HEK293 (cell line): ENCODE data around the gene BCL11A.
A peak's percentile ranks its signal among the peaks of the same experiment; 100 is the strongest.

Source experiments
- EGR2 ChIP-seq: fragments of 450-650 bp; formaldehyde crosslinking; IDR thresholded peaks from 2 replicates; pipeline ENCODE4 v1.5.1; 2016; ENCODE audit warnings: low read depth, missing biosample characterization, missing genetic modification characterization
- KLF1 ChIP-seq: fragments of 450-650 bp; formaldehyde crosslinking; IDR thresholded peaks from 2 replicates; pipeline ENCODE4 v1.5.1; 2016; ENCODE audit warnings: missing biosample characterization, missing genetic modification characterization
- PBX3 ChIP-seq: sonication (generic); formaldehyde crosslinking; IDR thresholded peaks from 2 replicates; pipeline ENCODE4 v1.8.1; 2022; ENCODE audit warnings: mild to moderate bottlenecking, moderate library complexity, missing genetic modification reagents
- REST ChIP-seq: fragments of 450-650 bp; formaldehyde crosslinking; IDR thresholded peaks from 2 replicates; pipeline ENCODE4 v1.5.1; 2016; ENCODE audit warnings: missing biosample characterization, missing genetic modification characterization
- SCRT2 ChIP-seq: fragments of 450-650 bp; formaldehyde crosslinking; IDR thresholded peaks from 2 replicates; pipeline ENCODE4 v1.5.1; 2016; ENCODE audit warnings: missing biosample characterization, missing genetic modification characterization
- SP3 ChIP-seq: fragments of 450-650 bp; formaldehyde crosslinking; IDR thresholded peaks from 2 replicates; pipeline ENCODE4 v1.5.1; 2016; ENCODE audit warnings: missing biosample characterization, missing genetic modification characterization
- ZBTB1 ChIP-seq: fragments of 450-650 bp; formaldehyde crosslinking; IDR thresholded peaks from 2 replicates; pipeline ENCODE4 v1.5.1; 2016; ENCODE audit warnings: missing biosample characterization, missing genetic modification characterization
- ZBTB48 ChIP-seq: fragments of 450-650 bp; formaldehyde crosslinking; IDR thresholded peaks from 2 replicates; pipeline ENCODE4 v1.5.1; 2016; ENCODE audit warnings: missing biosample characterization, missing genetic modification characterization
- ZIC2 ChIP-seq: fragments of 450-650 bp; formaldehyde crosslinking; IDR thresholded peaks from 2 replicates; pipeline ENCODE4 v1.5.1; 2016; ENCODE audit warnings: missing biosample characterization, missing genetic modification characterization
- ZNF155 ChIP-seq: fragments of 450-650 bp; formaldehyde crosslinking; IDR thresholded peaks from 2 replicates; pipeline ENCODE4 v1.5.1; 2016; ENCODE audit warnings: missing biosample characterization, missing genetic modification characterization
- ZNF174 ChIP-seq: fragments of 450-650 bp; formaldehyde crosslinking; IDR thresholded peaks from 2 replicates; pipeline ENCODE4 v1.5.0; 2017; ENCODE audit warnings: missing biosample characterization, mild to moderate bottlenecking, missing genetic modification characterization
- ZNF184 ChIP-seq: fragments of 450-650 bp; IDR thresholded peaks from 2 replicates; pipeline ENCODE4 v1.5.1; 2018; ENCODE audit warnings: missing biosample characterization, mild to moderate bottlenecking, missing genetic modification characterization
- ZNF214 ChIP-seq: fragments of 450-650 bp; formaldehyde crosslinking; IDR thresholded peaks from 2 replicates; pipeline ENCODE4 v1.5.1; 2017; ENCODE audit warnings: missing biosample characterization, mild to moderate bottlenecking, missing genetic modification characterization, borderline replicate concordance
- ZNF23 ChIP-seq: fragments of 450-650 bp; formaldehyde crosslinking; IDR thresholded peaks from 2 replicates; pipeline ENCODE4 v1.5.1; 2016; ENCODE audit warnings: missing biosample characterization, missing genetic modification characterization, borderline replicate concordance
- ZNF26 ChIP-seq: fragments of 450-650 bp; formaldehyde crosslinking; IDR thresholded peaks from 2 replicates; pipeline ENCODE4 v1.5.1; 2016; ENCODE audit warnings: missing biosample characterization, missing genetic modification characterization
- ZNF324 ChIP-seq: fragments of 450-650 bp; formaldehyde crosslinking; IDR thresholded peaks from 2 replicates; pipeline ENCODE4 v1.5.1; 2016; ENCODE audit warnings: missing biosample characterization, missing genetic modification characterization
- ZNF362 ChIP-seq: fragments of 450-650 bp; formaldehyde crosslinking; IDR thresholded peaks from 2 replicates; pipeline ENCODE4 v1.5.1; 2016; ENCODE audit warnings: missing biosample characterization, missing genetic modification characterization
- ZNF518A ChIP-seq: fragments of 450-650 bp; formaldehyde crosslinking; conservative IDR thresholded peaks from 2 replicates; pipeline ENCODE4 v1.5.1; 2016; ENCODE audit warnings: low read depth, missing biosample characterization, missing genetic modification characterization
- ZNF521 ChIP-seq: fragments of 450-650 bp; formaldehyde crosslinking; IDR thresholded peaks from 2 replicates; pipeline ENCODE4 v1.5.1; 2017; ENCODE audit warnings: missing biosample characterization, mild to moderate bottlenecking, missing genetic modification characterization
- ZNF561 ChIP-seq: fragments of 450-650 bp; IDR thresholded peaks from 2 replicates; pipeline ENCODE4 v1.5.1; 2018; ENCODE audit warnings: missing biosample characterization, missing genetic modification characterization, borderline replicate concordance
- ZNF629 ChIP-seq: fragments of 450-650 bp; formaldehyde crosslinking; IDR thresholded peaks from 2 replicates; pipeline ENCODE4 v1.5.1; 2017; ENCODE audit warnings: missing biosample characterization, missing genetic modification characterization
- ZNF660 ChIP-seq: fragments of 450-650 bp; IDR thresholded peaks from 2 replicates; pipeline ENCODE4 v1.5.1; 2018; ENCODE audit warnings: missing biosample characterization, mild to moderate bottlenecking, missing genetic modification characterization
- ZNF837 ChIP-seq: fragments of 450-650 bp; formaldehyde crosslinking; IDR thresholded peaks from 2 replicates; pipeline ENCODE4 v1.5.1; 2016; ENCODE audit warnings: missing biosample characterization, missing genetic modification characterization
- ZSCAN18 ChIP-seq: fragments of 450-650 bp; formaldehyde crosslinking; IDR thresholded peaks from 2 replicates; pipeline ENCODE4 v1.5.1; 2016; ENCODE audit warnings: missing biosample characterization, missing genetic modification characterization
- ZSCAN30 ChIP-seq: fragments of 450-650 bp; IDR thresholded peaks from 2 replicates; pipeline ENCODE4 v1.5.1; 2018; ENCODE audit warnings: missing biosample characterization, mild to moderate bottlenecking, missing genetic modification characterization, moderate library complexity
- ZXDB ChIP-seq: fragments of 450-650 bp; formaldehyde crosslinking; IDR thresholded peaks from 2 replicates; pipeline ENCODE4 v1.5.1; 2016; ENCODE audit warnings: missing biosample characterization, missing genetic modification characterization

Gene BCL11A

GRCh38 chr2:60468382-60469085 lies 84.9 kb downstream of the BCL11A start (continued):
- TF ChIP-seq ZNF155 (tag by site-specific recombination), result no peak
- TF ChIP-seq ZNF629 (tag by site-specific recombination), result peak; percentile 67
- TF ChIP-seq ZNF660 (tag by site-specific recombination), result no peak
- TF ChIP-seq EGR2 (tag by site-specific recombination), result no peak
- TF ChIP-seq ZNF521, result no peak
- TF ChIP-seq ZIC2, result peak; percentile 60
- no peak for TF ChIP-seq PBX3 (CRISPR knock-in tag)
- TF ChIP-seq ZSCAN30, result 0 out of 2 replicates have a peak, but pooled peaks have one; percentile 33
- no peak for TF ChIP-seq ZBTB1 (tag by site-specific recombination)
- TF ChIP-seq KLF1 (tag by site-specific recombination), result no peak
- no peak for TF ChIP-seq ZBTB48 (tag by site-specific recombination)
- peak; percentile 18; the same call in 1 of the 2 replicates for TF ChIP-seq SP3 (tag by site-specific recombination)
- no peak for TF ChIP-seq REST (tag by site-specific recombination)
- no peak for TF ChIP-seq SCRT2 (tag by site-specific recombination)
- TF ChIP-seq ZNF324, result 0 out of 2 replicates have a peak, but pooled peaks have one; percentile 29
- TF ChIP-seq ZNF23 (tag by site-specific recombination), result no peak
- 0 out of 2 replicates have a peak, but pooled peaks have one; percentile 45 for TF ChIP-seq ZNF518A (tag by site-specific recombination)
- TF ChIP-seq ZXDB, result peak; percentile 83
- TF ChIP-seq ZNF184, result no peak
- no peak for TF ChIP-seq ZNF214
- TF ChIP-seq ZNF561 (tag by site-specific recombination), result 0 out of 2 replicates have a peak, but pooled peaks have one; percentile 46
- TF ChIP-seq ZNF362, result peak; percentile 66; the same call in 1 of the 2 replicates
- no peak for TF ChIP-seq ZNF26
- no peak for TF ChIP-seq ZSCAN18 (tag by site-specific recombination)
- TF ChIP-seq ZNF174, result no peak
- no peak for TF ChIP-seq ZNF837 (tag by site-specific recombination)
